Right renal cortex interstitium (tissue), 3 donors: ENCODE results near the gene ZFR. TPM values are rescaled to one million over a fixed set of nuclear protein-coding genes. Genes with fewer than 3 reads are reported as not detected.
"Not testable (repeated sequence)": the region's sequence is repeated elsewhere in the genome, so short reads cannot be mapped to it uniquely, and the experiment has no call there.

Experiments
- DNase-seq, 3 donors: peaks; one replicate each; pipeline ENCODE4 v3.0.0-alpha.2; 2013; ENCODE audit warnings: low read depth in 3 of 3, low spot score in 2 of 3
- polyA plus RNA-seq, 3 donors: library from polyadenylated mRNA; unstranded; fragments of 120-200 nt; gene quantifications; one replicate each; pipeline ENCODE4 v1.2.1, GENCODE V29; 2013; ENCODE audit not compliant: insufficient read length in 3 of 3

Gene ZFR
- polyA plus RNA-seq, 3 donors, result 126 to 140 (median 138) TPM

DNA sequence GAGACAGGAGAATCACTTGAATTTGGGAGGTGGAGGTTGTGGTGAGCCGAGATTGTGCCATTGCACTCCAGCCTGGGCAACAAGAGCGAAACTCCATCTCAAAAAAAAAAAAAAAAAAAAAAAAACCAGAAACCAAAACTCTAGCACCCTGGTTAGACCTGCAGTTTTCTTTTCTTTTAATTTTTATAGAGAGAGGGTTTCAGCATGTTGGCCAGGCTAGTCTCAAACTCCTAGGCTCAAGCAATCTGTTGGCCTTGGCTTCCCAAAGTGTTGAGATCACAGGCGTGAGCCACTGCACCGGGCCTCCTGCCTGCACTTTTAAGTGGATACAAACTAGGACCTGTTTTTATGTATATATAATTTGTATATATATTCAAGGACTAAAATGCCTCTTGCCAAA is 118.9 kb downstream of the ZFR start:
- no peak for DNase-seq

DNA sequence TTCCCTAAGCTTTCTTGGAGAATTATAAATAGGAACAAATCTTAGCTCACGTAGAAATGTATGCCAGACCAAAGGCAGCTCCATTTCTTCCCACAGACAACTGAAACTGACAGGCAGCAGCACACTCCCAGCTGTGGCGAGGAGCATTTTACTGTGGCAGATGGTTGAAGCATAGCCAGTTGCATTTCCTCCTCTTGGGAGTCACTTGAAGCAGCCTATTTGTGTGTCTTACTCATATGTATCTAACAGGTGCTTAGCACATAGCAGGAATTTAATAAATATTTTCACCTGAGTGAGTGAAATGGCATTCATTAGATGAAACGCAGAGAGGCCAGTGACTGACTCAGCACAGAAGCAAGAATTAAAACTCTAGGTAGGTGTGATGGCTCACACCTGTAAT is 119.5 kb downstream of the ZFR start:
- no peak for DNase-seq

- no peak for DNase-seq
Measured at GRCh38 chr5:32323741-32324140, 120.8 kb downstream of the ZFR start.

DNA sequence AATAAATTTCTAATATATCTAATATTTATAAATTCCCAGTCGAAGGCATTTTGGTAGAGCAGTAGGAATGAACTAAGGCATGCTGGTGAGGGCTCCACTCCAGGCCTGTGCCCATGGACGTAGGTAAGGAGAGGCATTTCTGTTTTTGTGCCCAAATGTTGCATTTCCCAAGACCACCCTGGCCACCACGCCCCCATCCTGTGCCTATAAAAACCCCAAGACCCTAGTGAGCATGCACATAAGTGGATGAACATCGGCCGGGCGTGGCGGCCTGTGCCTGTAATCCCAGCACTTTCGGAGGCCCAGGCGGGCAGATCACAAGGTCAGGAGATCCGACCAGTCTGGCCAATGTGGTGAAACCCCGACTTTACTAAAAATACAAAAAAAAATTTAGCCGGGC is 121.7 kb downstream of the ZFR start:
- no peak for DNase-seq

DNA sequence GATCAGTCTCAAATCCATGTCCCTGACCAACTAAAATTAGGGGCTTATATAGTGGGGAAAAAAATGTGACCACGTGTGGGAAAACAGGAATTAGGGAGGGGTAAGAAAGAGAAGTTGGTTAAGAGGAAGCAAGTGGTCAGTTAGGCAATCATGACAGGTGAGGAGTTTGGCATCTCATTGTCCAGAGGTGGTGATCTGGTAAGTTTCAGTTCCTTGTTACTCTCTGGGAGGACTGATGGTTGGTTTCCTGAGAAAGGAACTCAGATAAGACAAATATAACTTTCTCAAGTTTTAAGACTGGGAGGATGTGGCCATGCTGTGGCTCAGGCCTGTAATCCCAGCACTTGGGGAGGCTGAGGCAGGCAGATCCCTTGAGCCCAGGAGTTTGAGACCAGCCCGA is 122.8 kb downstream of the ZFR start:
- not testable (repeated sequence) for DNase-seq

DNA sequence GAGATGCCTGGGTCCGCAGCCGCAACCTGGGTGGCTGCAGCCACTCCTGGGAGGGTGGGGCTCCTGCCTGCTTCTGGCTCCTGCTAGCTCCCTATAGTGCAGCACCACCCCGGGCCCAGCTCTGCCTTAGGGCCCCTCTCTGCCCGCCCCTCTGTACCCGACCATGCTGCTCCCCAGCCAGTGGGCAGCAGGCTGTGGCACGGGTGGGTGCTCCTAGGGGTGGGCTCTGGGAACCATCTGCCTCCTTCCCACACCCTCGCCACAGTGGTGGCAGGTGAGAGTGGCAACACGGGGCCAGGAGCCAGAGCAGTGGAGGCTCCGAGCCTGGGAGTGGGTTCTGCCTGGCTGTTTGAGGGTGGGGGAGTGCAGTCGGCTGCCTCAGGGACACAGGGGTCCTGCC is 124.0 kb downstream of the ZFR start:
- no peak for DNase-seq

DNA sequence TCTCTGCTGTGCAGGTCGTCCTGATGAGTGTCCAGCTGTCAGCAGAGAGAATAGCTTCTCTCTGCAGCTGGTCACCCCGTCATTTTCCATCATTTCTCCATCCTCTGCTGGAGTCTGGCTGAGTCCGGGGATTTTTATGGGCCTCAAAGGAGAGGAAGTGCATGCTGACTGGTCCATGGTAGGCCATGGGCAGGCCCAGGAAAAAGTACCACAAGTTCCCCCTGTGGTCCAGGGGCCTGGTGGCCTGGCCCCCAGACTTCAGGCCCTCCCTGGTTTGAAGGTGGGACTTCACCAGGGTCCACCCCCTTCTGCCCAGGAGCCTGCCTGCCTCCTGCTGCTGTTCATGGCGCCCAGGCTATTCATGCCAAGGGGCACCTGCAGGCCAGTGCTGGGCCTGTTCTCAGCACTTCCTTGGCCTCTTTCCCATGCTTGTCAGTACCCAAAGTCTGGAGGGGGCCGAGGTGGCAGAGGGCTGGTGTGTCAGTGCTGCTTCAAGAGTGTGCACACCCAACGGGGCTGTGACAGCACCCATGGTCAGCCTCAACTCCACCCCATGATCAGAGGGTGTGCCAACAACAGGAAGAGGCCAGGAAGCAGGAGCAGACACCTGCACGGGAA is 124.5 kb downstream of the ZFR start:
- no peak for DNase-seq

DNA sequence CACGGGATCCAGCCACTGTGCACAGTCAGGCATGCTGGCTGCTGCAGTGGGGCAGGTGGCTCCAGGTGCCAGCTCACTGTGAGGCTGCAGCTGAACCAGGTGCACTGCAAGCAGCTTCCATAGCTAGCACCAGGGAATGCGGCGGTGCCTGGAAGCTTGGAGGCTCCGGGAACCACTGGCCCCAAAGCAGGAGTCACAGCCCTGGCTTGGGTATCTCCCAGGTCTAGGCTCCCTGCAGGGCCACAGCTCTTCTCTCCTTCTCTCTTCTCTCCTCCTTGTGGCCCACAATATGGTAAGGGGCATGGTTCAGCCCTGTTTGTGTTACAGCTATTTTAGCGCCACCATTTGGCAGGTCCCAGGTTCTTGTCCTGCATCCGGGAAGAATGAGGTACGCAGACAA is 125.1 kb downstream of the ZFR start:
- no peak for DNase-seq

DNA sequence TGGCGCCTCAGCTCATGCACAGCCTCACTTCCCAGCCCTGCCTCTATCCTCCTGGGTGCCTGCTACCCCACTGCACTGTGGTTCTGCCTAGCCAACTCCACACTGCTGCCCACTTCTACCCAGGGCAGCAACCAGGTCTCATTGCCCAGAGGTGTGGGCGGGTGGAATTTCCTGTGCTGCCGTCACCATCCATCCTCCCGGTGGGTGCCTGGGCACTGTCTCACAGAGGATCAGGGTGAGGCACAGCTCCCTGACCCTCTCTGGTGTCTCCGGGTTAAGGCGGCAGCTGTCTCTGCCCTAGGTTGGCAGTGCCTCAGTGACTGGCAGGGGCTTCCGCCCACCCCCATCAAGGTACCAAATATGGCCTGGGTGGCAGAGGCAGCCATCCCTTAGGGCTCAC is 127.5 kb downstream of the ZFR start:
- no peak for DNase-seq

- DNase-seq, result no peak
Measured at GRCh38 chr5:32315221-32316014, 129.1 kb downstream of the ZFR start.

GRCh38 chr5:32314658-32315057 is 129.9 kb downstream of the ZFR start:
- no peak for DNase-seq

GRCh38 chr5:32314152-32314488 is 130.4 kb downstream of the ZFR start:
- not testable (repeated sequence) for DNase-seq

DNA sequence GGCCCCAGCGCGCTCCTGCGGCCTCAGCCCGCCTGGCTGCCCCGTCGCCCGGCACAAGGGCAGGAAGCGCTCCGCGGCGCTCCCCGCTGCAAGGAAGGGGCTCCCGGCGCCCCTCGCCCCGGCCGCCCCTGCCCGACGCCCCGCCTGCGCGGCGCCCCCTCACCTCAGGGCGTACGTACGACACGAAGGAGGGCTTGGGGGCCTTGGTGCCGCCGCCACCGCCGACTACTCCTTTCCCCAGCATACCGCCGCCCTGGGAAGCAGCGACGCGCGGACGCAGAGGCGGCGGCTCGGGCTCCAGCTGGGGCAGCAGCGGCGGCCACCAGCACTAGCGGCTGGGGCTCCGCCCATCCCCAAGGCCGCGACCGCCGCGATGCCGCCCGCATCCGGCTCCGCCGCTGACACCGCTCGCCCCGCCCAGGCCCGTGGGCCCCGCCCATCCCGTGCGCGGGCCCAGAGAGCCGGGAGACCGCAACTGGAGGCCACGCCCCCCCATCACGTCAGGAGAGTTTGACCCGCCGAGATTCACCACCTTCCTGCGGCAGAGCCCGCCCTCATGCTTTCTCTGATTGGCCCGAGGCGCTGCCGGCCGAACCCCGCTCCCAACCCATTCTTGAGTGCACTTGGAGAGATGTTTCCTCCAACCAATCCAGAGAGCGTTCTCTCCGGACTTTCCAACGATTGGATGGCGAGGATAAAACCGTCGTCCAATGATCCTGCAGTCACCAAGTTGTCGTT is 131.8 kb downstream of the ZFR start, which contains the start of gene MTMR12:
TSS of gene MTMR12 (minus strand) at position 345 of the 738 bp plus-strand sequence. CDS start at position 244, 101 bp downstream.
- DNase-seq, result peak; percentile 92 to 98 (median 97)

DNA sequence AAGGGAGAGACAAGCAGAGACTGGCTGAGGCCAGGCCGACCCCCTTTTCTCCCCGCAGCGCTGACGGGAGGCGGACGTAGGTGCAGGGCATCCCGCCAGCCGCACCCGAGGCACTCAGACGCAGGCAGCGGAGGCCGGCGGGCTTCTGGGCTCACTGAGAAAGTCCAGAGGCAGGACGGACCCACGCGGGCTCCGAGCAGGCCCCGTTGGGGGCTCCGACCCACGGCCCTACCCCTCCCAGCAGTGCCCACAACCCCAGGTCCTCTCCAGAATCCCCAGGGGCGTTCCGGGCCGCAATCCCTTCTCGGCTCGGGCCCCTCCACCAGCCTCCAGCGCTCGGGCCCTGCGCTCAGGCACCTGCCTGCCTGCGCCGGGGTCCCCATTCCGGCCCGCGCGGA is 132.3 kb downstream of the ZFR start:
- DNase-seq, result no peak

- no peak for DNase-seq
Measured at GRCh38 chr5:32311404-32312196, 132.9 kb downstream of the ZFR start.

DNA sequence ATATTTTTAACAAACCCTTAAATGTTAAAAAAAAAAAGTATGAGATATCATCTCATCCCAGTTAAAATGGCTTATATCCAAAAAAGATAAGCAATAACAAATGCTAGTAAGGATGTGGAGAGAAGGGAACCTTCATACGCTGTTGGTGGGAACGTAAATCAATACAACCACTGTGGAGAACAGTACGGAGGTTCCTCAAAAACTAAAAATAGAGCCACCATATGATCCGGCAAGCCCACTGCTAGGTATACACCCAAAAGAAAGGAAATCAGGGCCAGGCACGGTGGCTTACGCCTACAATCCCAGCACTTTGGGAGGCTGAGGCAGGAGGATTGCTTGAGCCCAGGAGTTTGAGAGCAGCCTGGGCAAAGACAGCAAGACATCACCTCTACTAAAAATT is 134.8 kb downstream of the ZFR start:
- no peak for DNase-seq

DNA sequence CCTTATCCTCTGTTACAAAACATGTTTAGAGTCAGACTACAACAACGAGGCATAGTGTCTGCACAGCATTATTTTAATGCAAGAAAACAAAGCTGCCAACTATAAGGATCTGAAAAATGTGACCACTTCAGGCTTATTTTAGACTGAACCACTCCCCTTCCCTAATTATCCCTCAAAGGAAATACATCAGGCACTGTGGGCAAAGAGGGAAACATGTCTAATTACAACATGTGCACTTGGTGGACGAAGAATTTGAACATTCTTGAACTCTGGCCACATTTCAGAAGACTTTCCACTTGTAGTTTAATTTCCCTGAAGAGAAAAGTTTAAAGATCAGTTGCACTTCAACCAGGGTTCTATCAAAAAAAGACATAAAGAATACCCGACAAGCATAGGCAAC is 135.6 kb downstream of the ZFR start:
- DNase-seq, result no peak

DNA sequence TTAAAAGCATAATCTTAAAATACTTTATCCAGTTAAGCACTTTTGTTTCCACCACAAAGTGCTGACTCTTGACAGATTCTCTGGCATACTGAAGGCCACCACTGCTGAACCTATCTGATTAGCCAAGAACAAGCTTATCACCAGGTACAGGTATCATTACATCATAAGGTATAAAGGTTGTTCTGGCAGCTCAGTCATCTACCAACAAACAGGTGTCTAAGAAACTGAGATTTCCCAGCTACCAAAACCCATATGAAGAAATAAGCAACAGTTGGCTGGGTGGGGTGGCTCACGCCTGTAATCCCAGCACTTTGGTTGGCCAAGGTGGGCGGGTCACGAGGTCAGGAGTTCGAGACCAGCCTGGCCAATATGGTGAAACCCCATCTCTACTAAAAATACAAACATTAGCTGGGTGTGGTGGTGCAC is 136.8 kb downstream of the ZFR start:
- no peak for DNase-seq

- DNase-seq, result no peak
Measured at GRCh38 chr5:32304622-32305021, 139.9 kb downstream of the ZFR start.
